Peyer's patch (tissue), 4 donors: ENCODE results near the gene PACSIN2. TPM values are rescaled to one million over a fixed set of nuclear protein-coding genes. Genes with fewer than 3 reads are reported as not detected.

ENCODE experiments used
- DNase-seq, 3 donors: peaks; one replicate each; pipeline ENCODE4 v3.0.0-alpha.2; 2017 to 2019
- H3K27ac ChIP-seq, 4 donors: fragments of 200-600 bp; sonication (generic); one replicate each; pipeline ENCODE4 v1.5.1; 2016 to 2019
- H3K27me3 ChIP-seq, 2 donors: fragments of 200-600 bp; sonication (generic); one replicate each; pipeline ENCODE4 v1.5.1; 2019
- H3K36me3 ChIP-seq, 3 donors: fragments of 200-600 bp; sonication (generic); one replicate each; pipeline ENCODE4 v1.5.1; 2016 to 2019
- H3K4me1 ChIP-seq, 4 donors: fragments of 200-600 bp; sonication (generic); one replicate each; pipeline ENCODE4 v1.5.1; 2016 to 2019
- H3K4me3 ChIP-seq, 4 donors: fragments of 200-600 bp; sonication (generic); 1 replicate in 3 of 4; 2 replicates in 1 of 4; pipeline ENCODE4 v1.5.1; 2016 to 2019; ENCODE audit warnings: mild to moderate bottlenecking in 1 of 4
- H3K9me3 ChIP-seq, 4 donors: fragments of 200-600 bp; sonication (generic); one replicate each; pipeline ENCODE4 v1.5.1; 2016 to 2019; ENCODE audit warnings: mild to moderate bottlenecking in 1 of 4
- POLR2A ChIP-seq, 2 donors: fragments of 450-650 bp; IDR thresholded peaks; one replicate each; pipeline ENCODE4 v1.5.1; 2017; ENCODE audit warnings: antibody characterized with exemption in 2 of 2, mild to moderate bottlenecking in 2 of 2, moderate library complexity in 2 of 2
- total RNA-seq, 4 donors: library from RNA; depleted of rRNA; stranded (reverse); fragments of >200 nt; gene quantifications; one replicate each; pipeline ENCODE4 v1.1.0, GENCODE V29; 2016
- TF ChIP-seq, protein P1 (sequence below), 6 experiments: fragments of 450-650 bp in 4 of 6; fragments of 200-600 bp in 2 of 6; sonication (generic) in 1 of 6; IDR thresholded peaks; one replicate each; pipeline ENCODE4 v1.5.1; 2017 to 2019; ENCODE audit warnings: antibody characterized with exemption in 6 of 6, mild to moderate bottlenecking in 3 of 6, moderate library complexity in 1 of 6

The PACSIN2 gene
- total RNA-seq, 4 donors from 2014 or later = 58.0 to 149 (median 110) TPM

DNA sequence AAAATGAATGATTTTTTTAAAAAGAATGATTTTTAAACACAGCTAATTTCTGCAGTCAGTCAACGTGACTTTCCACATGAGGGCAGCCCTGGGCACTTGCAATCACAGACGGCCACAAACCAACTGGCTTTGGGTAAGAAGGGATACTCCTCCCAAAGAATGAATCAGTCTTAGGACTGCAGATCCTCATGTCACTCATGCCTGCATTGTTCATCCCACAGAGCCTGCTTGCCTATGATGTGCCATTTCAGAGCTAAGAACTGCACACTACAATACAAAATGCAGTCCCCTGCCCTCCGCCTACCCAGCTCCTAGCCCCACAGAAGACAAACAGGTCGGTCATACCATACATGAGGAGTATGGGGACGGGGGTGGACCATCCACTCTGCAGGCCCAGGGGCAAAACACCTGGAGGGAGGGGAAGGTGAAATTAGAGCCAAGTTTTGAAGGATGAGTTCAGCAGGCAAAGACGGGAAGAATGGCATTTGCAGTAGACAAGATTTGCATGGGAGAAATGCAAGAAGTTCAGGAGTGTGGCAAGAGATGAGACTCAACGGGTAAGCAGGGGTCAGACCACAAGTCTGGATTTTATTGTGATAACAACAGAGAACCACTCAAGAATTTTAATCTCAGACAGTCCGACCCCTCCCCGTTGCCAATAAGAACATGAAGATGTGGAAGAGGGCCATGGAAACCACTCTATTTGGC, 24.7 kb downstream of the PACSIN2 start:
- TF ChIP-seq POLR2A (IDR thresholded peaks at IDR 0.05) = no peak
- TF ChIP-seq, protein P1, sequence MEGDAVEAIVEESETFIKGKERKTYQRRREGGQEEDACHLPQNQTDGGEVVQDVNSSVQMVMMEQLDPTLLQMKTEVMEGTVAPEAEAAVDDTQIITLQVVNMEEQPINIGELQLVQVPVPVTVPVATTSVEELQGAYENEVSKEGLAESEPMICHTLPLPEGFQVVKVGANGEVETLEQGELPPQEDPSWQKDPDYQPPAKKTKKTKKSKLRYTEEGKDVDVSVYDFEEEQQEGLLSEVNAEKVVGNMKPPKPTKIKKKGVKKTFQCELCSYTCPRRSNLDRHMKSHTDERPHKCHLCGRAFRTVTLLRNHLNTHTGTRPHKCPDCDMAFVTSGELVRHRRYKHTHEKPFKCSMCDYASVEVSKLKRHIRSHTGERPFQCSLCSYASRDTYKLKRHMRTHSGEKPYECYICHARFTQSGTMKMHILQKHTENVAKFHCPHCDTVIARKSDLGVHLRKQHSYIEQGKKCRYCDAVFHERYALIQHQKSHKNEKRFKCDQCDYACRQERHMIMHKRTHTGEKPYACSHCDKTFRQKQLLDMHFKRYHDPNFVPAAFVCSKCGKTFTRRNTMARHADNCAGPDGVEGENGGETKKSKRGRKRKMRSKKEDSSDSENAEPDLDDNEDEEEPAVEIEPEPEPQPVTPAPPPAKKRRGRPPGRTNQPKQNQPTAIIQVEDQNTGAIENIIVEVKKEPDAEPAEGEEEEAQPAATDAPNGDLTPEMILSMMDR (IDR thresholded peaks at IDR 0.05) = no peak
- Histone ChIP-seq H3K4me1 (peaks cover 0 to 54% (median 9%) of the 10 kb centered on the region in 4 donors), H3K27ac (peak overlapping the region in 2 of 4 donors; percentile 64 to 79), H3K4me3 (no peak overlapping the region), H3K27me3 (no peaks in the 10 kb centered on the region), H3K9me3 (no peaks in the 10 kb centered on the region), H3K36me3 (no peaks in the 10 kb centered on the region)
- DNase-seq = peak in 1 of 3 donors; percentile 48

DNA sequence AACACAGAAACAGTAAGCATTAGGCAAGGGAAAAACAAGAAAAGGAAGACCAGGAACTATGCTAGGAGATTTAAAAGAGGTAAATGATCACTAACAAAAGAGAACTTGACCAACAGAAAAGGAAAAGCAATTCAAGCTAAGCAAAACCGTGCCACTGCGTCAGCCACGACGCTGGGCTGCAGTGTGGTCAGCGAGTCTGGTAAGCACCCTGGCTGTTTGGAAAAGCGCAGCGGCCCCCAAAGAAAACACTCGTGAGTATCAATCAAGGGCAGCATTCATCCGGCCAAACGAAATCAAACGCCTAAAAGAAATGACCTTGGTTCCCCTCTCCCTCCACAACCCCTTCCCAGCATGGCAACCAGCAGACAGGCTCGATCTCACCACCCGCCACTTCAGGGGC, 28.8 kb downstream of the PACSIN2 start:
- TF ChIP-seq, protein P1 (IDR thresholded peaks at IDR 0.05) = no peak
- TF ChIP-seq POLR2A (IDR thresholded peaks at IDR 0.05) = no peak
- no peaks in the 10 kb centered on the region for H3K27me3 ChIP-seq
- H3K9me3 ChIP-seq = no peaks in the 10 kb centered on the region
- peaks cover 0 to 27% (median 2%) of the 10 kb centered on the region in 4 donors for H3K4me1 ChIP-seq
- no peak overlapping the region for H3K4me3 ChIP-seq
- DNase-seq = peak in 1 of 3 donors; percentile 38
- no peak overlapping the region for H3K27ac ChIP-seq
- H3K36me3 ChIP-seq = no peaks in the 10 kb centered on the region

DNA sequence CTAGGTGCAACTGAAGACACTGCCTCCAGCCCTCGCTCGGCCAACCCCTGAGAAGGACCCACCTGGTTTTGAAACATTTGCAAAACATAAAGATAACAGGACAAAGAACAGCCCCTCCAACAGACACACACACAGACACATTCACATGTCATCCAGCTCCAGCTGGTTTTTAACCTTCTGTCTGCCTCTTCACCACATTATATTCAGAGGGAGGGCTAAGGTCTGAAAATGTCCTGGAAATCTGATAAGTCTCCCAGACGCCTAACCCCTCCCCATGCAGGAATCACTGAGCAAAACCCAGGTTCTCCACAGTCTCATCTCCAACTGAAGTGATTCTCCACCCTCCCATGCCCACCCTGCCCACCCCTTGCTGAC, 29.4 kb downstream of the PACSIN2 start:
- TF ChIP-seq, protein P1 (IDR thresholded peaks at IDR 0.05) = no peak
- no peak for TF ChIP-seq POLR2A (IDR thresholded peaks at IDR 0.05)
- H3K27ac ChIP-seq = no peak overlapping the region
- DNase-seq = no peak

DNA sequence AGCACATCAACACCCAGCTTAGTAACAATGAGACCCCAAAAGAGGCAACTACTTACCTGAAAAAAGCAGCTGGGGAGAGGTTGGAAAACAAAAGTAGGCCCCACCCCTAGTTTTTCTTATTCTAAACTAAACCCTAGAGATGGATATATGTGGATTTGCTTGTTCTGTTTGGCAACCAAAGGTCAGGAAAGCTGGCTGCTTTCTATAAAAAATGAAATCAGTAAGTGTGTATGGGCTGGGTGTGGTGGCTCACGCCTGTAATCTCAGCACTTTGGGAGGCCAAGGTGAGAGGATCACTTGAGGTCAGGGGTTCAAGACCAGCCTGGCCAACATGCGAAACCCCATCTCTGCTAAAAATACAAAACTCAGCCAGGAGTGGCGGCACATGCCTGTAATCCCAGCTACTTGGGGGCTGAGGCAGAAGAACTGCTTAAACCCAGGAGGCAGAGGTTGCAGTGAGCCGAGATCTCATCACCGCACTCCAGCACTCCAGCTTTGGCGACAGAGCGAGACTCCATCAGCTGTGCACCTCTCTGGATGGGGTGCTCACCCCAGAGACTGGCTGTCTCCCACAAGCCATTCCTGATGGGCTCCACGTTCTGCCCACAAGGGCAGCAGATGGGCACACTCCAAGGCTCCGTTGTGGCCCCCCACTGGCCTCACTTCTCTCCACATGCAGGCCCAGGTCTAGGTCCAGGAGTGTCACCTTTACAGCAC, 30.0 kb downstream of the PACSIN2 start:
- H3K36me3 ChIP-seq = no peaks in the 10 kb centered on the region
- DNase-seq = peak in 1 of 3 donors; percentile 39
- H3K4me1 ChIP-seq = peaks cover 0 to 16% (median 0%) of the 10 kb centered on the region in 4 donors
- H3K4me3 ChIP-seq = no peak overlapping the region
- no peaks in the 10 kb centered on the region for H3K27me3 ChIP-seq
- peak overlapping the region in 1 of 4 donors; percentile 29 for H3K27ac ChIP-seq
- TF ChIP-seq, protein P1 (IDR thresholded peaks at IDR 0.05) = no peak
- no peak for TF ChIP-seq POLR2A (IDR thresholded peaks at IDR 0.05)
- no peaks in the 10 kb centered on the region for H3K9me3 ChIP-seq

More for the DNA sequence above, 29.4 kb downstream of the PACSIN2 start:
- Histone ChIP-seq H3K27me3 (no peaks in the 10 kb centered on the region), H3K36me3 (no peaks in the 10 kb centered on the region), H3K4me3 (no peak overlapping the region), H3K9me3 (no peaks in the 10 kb centered on the region), H3K4me1 (peaks cover 0 to 21% (median 2%) of the 10 kb centered on the region in 4 donors)

DNA sequence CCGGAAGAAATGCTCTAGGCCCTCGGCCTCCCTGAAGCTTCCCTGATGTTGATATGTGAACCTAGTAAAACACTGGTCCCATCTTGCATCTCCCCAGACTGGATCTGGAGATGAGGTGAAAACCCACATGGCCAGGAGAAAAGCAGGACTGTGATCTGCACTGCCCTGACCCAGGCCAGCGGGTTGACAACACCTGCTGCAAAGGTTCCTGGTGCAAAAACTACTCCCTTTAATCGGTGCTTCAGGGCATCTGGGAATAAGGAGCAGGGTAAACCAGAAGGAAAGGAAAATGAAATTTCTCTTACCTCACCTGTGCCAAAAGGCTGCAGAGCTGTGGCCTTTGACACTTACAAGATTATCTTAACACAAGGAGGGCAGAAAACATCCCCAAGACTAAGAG, 30.6 kb downstream of the PACSIN2 start:
- H3K4me3 ChIP-seq = no peak overlapping the region
- no peaks in the 10 kb centered on the region for H3K36me3 ChIP-seq
- H3K9me3 ChIP-seq = no peaks in the 10 kb centered on the region
- no peaks in the 10 kb centered on the region for H3K27me3 ChIP-seq
- H3K4me1 ChIP-seq = peaks cover 0 to 16% (median 0%) of the 10 kb centered on the region in 4 donors
- H3K27ac ChIP-seq = peak overlapping the region in 1 of 4 donors; percentile 29
- DNase-seq = peak in 1 of 3 donors; percentile 19
- no peak for TF ChIP-seq POLR2A (IDR thresholded peaks at IDR 0.05)
- TF ChIP-seq, protein P1 (IDR thresholded peaks at IDR 0.05) = no peak
